Measurements from ENCODE around the gene KRT72.

Gene KRT72

GRCh38 chr12:52539821-52540173, 61.5 kb downstream of the KRT72 start:
- Mint-ChIP-seq H3K27me3 (no peaks in the 10 kb centered on the region), H3K36me3 (ENCODE audit: low read depth) (no peaks in the 10 kb centered on the region), H3K9me3 (no peaks in the 10 kb centered on the region), H3K27ac (no peak overlapping the region), H3K4me3 (no peak overlapping the region), H3K4me1 (ENCODE audit: low read depth) (peaks cover 6% of the 10 kb centered on the region)

- H3K4me3 Mint-ChIP-seq: no peak overlapping the region
- peaks cover 6% of the 10 kb centered on the region for H3K4me1 Mint-ChIP-seq (ENCODE audit: low read depth)
- H3K27ac Mint-ChIP-seq: no peak overlapping the region
- no peaks in the 10 kb centered on the region for H3K36me3 Mint-ChIP-seq (ENCODE audit: low read depth)
- no peaks in the 10 kb centered on the region for H3K9me3 Mint-ChIP-seq
- H3K27me3 Mint-ChIP-seq: no peaks in the 10 kb centered on the region
These were observed 62.0 kb downstream of the KRT72 start for GRCh38 chr12:52539083-52539820.

DNA sequence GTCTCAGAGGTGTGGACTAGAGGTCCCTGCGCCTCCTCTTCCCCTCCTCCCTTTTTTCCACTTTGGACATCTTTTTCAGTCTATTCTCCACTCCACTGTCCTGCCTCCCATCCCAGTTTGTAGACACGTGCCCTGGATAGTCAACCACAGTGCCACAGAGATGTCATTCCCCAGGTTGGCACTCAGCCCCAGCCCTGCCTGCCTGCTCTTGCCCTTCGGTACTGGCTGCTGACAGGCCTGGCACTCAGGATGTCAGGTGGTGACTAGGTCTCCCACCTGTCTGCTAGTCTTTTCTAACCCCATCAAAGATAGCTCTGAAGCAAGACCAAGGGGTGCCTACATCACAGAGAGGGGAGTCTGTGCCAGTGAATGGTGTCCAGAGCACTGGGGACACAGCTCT, 64.2 kb downstream of the KRT72 start:
- H3K27ac Mint-ChIP-seq: no peak overlapping the region
- H3K9me3 Mint-ChIP-seq: no peaks in the 10 kb centered on the region
- no peaks in the 10 kb centered on the region for H3K27me3 Mint-ChIP-seq
- H3K4me1 Mint-ChIP-seq (ENCODE audit: low read depth): no peaks in the 10 kb centered on the region
- H3K36me3 Mint-ChIP-seq (ENCODE audit: low read depth): no peaks in the 10 kb centered on the region
- no peak overlapping the region for H3K4me3 Mint-ChIP-seq
